Smooth muscle cell (in vitro differentiated cells): ENCODE measurements around the gene GASK1A. TPM values are rescaled to one million over a fixed set of nuclear protein-coding genes. Genes with fewer than 3 reads are reported as not detected.

ENCODE experiments used
- DNase-seq: peaks from one replicate; lab custom pipeline; 2025; ENCODE audit not compliant: unreplicated experiment; lab: John Stamatoyannopoulos, UW
- H2AFZ ChIP-seq: fragments of 200-600 bp; sonication (generic); 2 replicates; pipeline ENCODE4 v1.6.0; 2016; ENCODE audit warnings: antibody characterized with exemption, low read depth, mild to moderate bottlenecking
- H3F3A ChIP-seq: fragments of 200-600 bp; sonication (generic); 2 replicates; pipeline ENCODE4 v1.6.0; 2017; ENCODE audit warnings: antibody characterized with exemption, low read depth
- H3K27ac ChIP-seq: fragments of 200-600 bp; sonication (generic); 2 replicates; pipeline ENCODE4 v1.5.1; 2016; ENCODE audit warnings: low read depth, mild to moderate bottlenecking
- H3K27me3 ChIP-seq: fragments of 200-600 bp; sonication (generic); 2 replicates; pipeline ENCODE4 v1.6.1; 2016; ENCODE audit warnings: low read depth, mild to moderate bottlenecking
- H3K36me3 ChIP-seq: fragments of 200-600 bp; sonication (generic); 2 replicates; pipeline ENCODE4 v1.5.1; 2016; ENCODE audit warnings: low read depth
- H3K4me1 ChIP-seq: fragments of 200-600 bp; sonication (generic); 2 replicates; pipeline ENCODE4 v1.5.1; 2016; ENCODE audit warnings: low read depth
- H3K4me2 ChIP-seq: fragments of 200-600 bp; sonication (generic); 2 replicates; pipeline ENCODE4 v1.6.0; 2016; ENCODE audit warnings: mild to moderate bottlenecking
- H3K4me3 ChIP-seq: fragments of 200-600 bp; sonication (generic); 2 replicates; pipeline ENCODE4 v1.5.1; 2016; ENCODE audit warnings: mild to moderate bottlenecking
- H3K79me2 ChIP-seq: fragments of 200-600 bp; sonication (generic); 2 replicates; pipeline ENCODE4 v1.6.0; 2016; ENCODE audit warnings: low read depth, mild to moderate bottlenecking
- H3K9ac ChIP-seq: fragments of 200-600 bp; sonication (generic); 2 replicates; pipeline ENCODE4 v1.6.0; 2016; ENCODE audit warnings: low read depth
- H3K9me3 ChIP-seq: fragments of 200-600 bp; sonication (generic); replicated peaks from 2 replicates; pipeline ENCODE4 v1.5.1; 2016; ENCODE audit warnings: low read depth
- H4K20me1 ChIP-seq: fragments of 200-600 bp; sonication (generic); 2 replicates; pipeline ENCODE4 v1.6.0; 2016; ENCODE audit warnings: low read depth
- CTCF ChIP-seq: fragments of 200-600 bp; sonication (generic); IDR thresholded peaks from 2 replicates; pipeline ENCODE4 v1.5.1; 2017; ENCODE audit warnings: borderline replicate concordance, mild to moderate bottlenecking, antibody characterized with exemption; ENCODE audit not compliant: insufficient read depth, poor library complexity, severe bottlenecking
- WGBS: methylation state at CpG from one replicate; pipeline ENCODE4 v1.1.7; 2016; ENCODE audit warnings: low lambda C conversion rate; 5-methylcytosine and 5-hydroxymethylcytosine counted together
- polyA plus RNA-seq: library from polyadenylated mRNA; unstranded; fragments of >200 nt; fragmentation: Nextera tagmentation; extraction: Ambion mirVana; gene quantifications from 2 replicates; pipeline ENCODE4 v1.2.1, GENCODE V29; 2016
- total RNA-seq: library from RNA; depleted of rRNA; stranded (reverse); fragments of >200 nt; gene quantifications from 2 replicates; pipeline ENCODE4 v1.2.3, GENCODE V29; 2014

Gene GASK1A
- total and polyA plus RNA-seq, 2 experiments from 2014 or later: 0.76 TPM; not detected in 1

- Histone ChIP-seq H3K4me2 (no peak overlapping the region), H3K4me1 (no peaks in the 10 kb centered on the region), H2AFZ (no peak overlapping the region), H3K4me3 (no peak overlapping the region), H3K9me3 (no peaks in the 10 kb centered on the region), H3K9ac (no peak overlapping the region), H3K27me3 (no peaks in the 10 kb centered on the region), H4K20me1 (no peaks in the 10 kb centered on the region), H3F3A (no peaks in the 10 kb centered on the region), H3K27ac (no peak overlapping the region), H3K36me3 (no peaks in the 10 kb centered on the region), H3K79me2 (no peaks in the 10 kb centered on the region)
- no peak for TF ChIP-seq CTCF
- WGBS: 67% methylated on average over 5 of the region's 5 CpGs
- no peak for DNase-seq
Measured at GRCh38 chr3:43025423-43025822, 46.3 kb downstream of the GASK1A start.

GRCh38 chr3:43028001-43028400, 48.9 kb downstream of the GASK1A start:
- WGBS: 34% methylated on average over 1 of the region's 1 CpG
- H4K20me1 ChIP-seq: no peaks in the 10 kb centered on the region
- H3K4me2 ChIP-seq: no peak overlapping the region
- no peaks in the 10 kb centered on the region for H3K27me3 ChIP-seq
- no peak overlapping the region for H2AFZ ChIP-seq
- no peak overlapping the region for H3K9ac ChIP-seq
- DNase-seq: no peak
- no peaks in the 10 kb centered on the region for H3K4me1 ChIP-seq
- no peaks in the 10 kb centered on the region for H3K36me3 ChIP-seq
- H3F3A ChIP-seq: no peaks in the 10 kb centered on the region
- H3K79me2 ChIP-seq: no peaks in the 10 kb centered on the region
- H3K27ac ChIP-seq: no peak overlapping the region
- H3K4me3 ChIP-seq: no peak overlapping the region
- H3K9me3 ChIP-seq: no peaks in the 10 kb centered on the region
- no peak for TF ChIP-seq CTCF

- 92% methylated on average over 6 of the region's 6 CpGs for WGBS
- TF ChIP-seq CTCF: no peak
- no peaks in the 10 kb centered on the region for H3K9me3 ChIP-seq
- no peaks in the 10 kb centered on the region for H3K27me3 ChIP-seq
- H3K79me2 ChIP-seq: no peaks in the 10 kb centered on the region
- no peaks in the 10 kb centered on the region for H3F3A ChIP-seq
- no peak overlapping the region for H2AFZ ChIP-seq
- H3K9ac ChIP-seq: no peak overlapping the region
- H3K4me3 ChIP-seq: no peak overlapping the region
- H3K27ac ChIP-seq: no peak overlapping the region
- H3K4me1 ChIP-seq: no peaks in the 10 kb centered on the region
- H3K36me3 ChIP-seq: no peaks in the 10 kb centered on the region
- no peaks in the 10 kb centered on the region for H4K20me1 ChIP-seq
- no peak overlapping the region for H3K4me2 ChIP-seq
- DNase-seq: no peak
Measured at GRCh38 chr3:43028678-43029490, 49.8 kb downstream of the GASK1A start.
